Measurements from ENCODE around the gene EYA4. TPM values are rescaled to one million over a fixed set of nuclear protein-coding genes. Genes with fewer than 3 reads are reported as not detected.

The EYA4 gene
- total RNA-seq, 1 experiment from 2014 or later: not detected

- ChIA-PET POLR2A (no interaction called here), CTCF (no interaction called here)
- Histone ChIP-seq H3K27ac (ENCODE audit: low read length) (no peak overlapping the region), H3K4me1 (ENCODE audit: control insufficient read depth, insufficient read depth, low read length) (no peaks in the 10 kb centered on the region), H3K9me3 (ENCODE audit: control insufficient read depth, insufficient read depth, low read depth, low read length) (no peaks in the 10 kb centered on the region), H3K4me3 (ENCODE audit: low read depth in 2 of 2, low read length in 2 of 2) (no peak overlapping the region), H3K27me3 (ENCODE audit: control insufficient read depth, insufficient read depth, low read length) (no peaks in the 10 kb centered on the region), H3K36me3 (ENCODE audit: control insufficient read depth, insufficient read depth, low read length) (no peaks in the 10 kb centered on the region)
- TF ChIP-seq SIN3A (IDR thresholded peaks at IDR 0.05; ENCODE audit: borderline replicate concordance, insufficient read depth, low read depth, low read length): no peak
- no peak for TF ChIP-seq REST (IDR thresholded peaks at IDR 0.05; ENCODE audit: insufficient read depth in 1 of 2, low read depth in 2 of 2, low read length in 1 of 2)
- no peak for TF ChIP-seq POLR2AphosphoS5 (IDR thresholded peaks at IDR 0.05; ENCODE audit: low read depth, low read length)
- TF ChIP-seq, protein P1, sequence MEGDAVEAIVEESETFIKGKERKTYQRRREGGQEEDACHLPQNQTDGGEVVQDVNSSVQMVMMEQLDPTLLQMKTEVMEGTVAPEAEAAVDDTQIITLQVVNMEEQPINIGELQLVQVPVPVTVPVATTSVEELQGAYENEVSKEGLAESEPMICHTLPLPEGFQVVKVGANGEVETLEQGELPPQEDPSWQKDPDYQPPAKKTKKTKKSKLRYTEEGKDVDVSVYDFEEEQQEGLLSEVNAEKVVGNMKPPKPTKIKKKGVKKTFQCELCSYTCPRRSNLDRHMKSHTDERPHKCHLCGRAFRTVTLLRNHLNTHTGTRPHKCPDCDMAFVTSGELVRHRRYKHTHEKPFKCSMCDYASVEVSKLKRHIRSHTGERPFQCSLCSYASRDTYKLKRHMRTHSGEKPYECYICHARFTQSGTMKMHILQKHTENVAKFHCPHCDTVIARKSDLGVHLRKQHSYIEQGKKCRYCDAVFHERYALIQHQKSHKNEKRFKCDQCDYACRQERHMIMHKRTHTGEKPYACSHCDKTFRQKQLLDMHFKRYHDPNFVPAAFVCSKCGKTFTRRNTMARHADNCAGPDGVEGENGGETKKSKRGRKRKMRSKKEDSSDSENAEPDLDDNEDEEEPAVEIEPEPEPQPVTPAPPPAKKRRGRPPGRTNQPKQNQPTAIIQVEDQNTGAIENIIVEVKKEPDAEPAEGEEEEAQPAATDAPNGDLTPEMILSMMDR (IDR thresholded peaks at IDR 0.05): no peak
- no peak for TF ChIP-seq TCF7L2 (IDR thresholded peaks at IDR 0.05; ENCODE audit: low read depth, low read length)
- intact Hi-C loops (cut with micrococcal nuclease; ENCODE audit: unreplicated experiment): no loop called here
- ATAC-seq: no peak
- no TSS peak for BruUV-seq (replicated peaks)
- in situ Hi-C loops (cut with HindIII; ENCODE audit: low pct_unique_long_range_greater_than_20kb, low sequenced_read_pairs): no loop called here
- no peak for DNase-seq (ENCODE audit: low read depth, low spot score)
Observed at GRCh38 chr6:133463790-133464189, 222.6 kb downstream of the EYA4 start.

DNA sequence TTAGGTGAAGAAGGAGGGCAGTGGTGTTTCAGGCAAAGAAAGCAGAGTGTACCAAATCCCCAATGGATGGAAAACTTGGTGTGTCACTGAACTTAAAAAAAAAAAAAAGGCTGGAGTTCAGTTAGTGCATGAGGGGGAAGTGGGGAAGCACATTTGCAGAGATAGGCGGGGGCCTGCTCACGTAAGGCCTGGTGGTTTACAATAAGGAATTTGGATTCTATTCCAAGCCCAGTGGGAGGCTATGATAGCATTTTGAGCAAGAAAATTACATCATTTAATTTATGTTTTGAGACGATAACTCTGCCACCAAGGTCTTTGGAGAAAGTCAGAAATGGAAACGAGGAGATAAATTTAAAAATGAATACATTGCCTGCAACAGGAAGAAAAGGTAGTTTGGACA lies 225.5 kb downstream of the EYA4 start:
- TF ChIP-seq, protein P1 (IDR thresholded peaks at IDR 0.05): no peak
- TF ChIP-seq POLR2AphosphoS5 (IDR thresholded peaks at IDR 0.05; ENCODE audit: low read depth, low read length) (no peak), SIN3A (IDR thresholded peaks at IDR 0.05; ENCODE audit: borderline replicate concordance, insufficient read depth, low read depth, low read length) (no peak), REST (IDR thresholded peaks at IDR 0.05; ENCODE audit: insufficient read depth in 1 of 2, low read depth in 2 of 2, low read length in 1 of 2) (no peak), TCF7L2 (IDR thresholded peaks at IDR 0.05; ENCODE audit: low read depth, low read length) (no peak)
- Histone ChIP-seq H3K9me3 (ENCODE audit: control insufficient read depth, insufficient read depth, low read depth, low read length) (no peaks in the 10 kb centered on the region), H3K36me3 (ENCODE audit: control insufficient read depth, insufficient read depth, low read length) (no peaks in the 10 kb centered on the region), H3K4me3 (ENCODE audit: low read depth in 2 of 2, low read length in 2 of 2) (no peak overlapping the region), H3K27me3 (ENCODE audit: control insufficient read depth, insufficient read depth, low read length) (no peaks in the 10 kb centered on the region), H3K27ac (ENCODE audit: low read length) (no peak overlapping the region), H3K4me1 (ENCODE audit: control insufficient read depth, insufficient read depth, low read length) (no peaks in the 10 kb centered on the region)
- ATAC-seq (no peak), DNase-seq (ENCODE audit: low read depth, low spot score) (no peak)
- BruUV-seq (replicated peaks): no TSS peak
- in situ Hi-C loops (cut with HindIII; ENCODE audit: low pct_unique_long_range_greater_than_20kb, low sequenced_read_pairs) (no loop called here), intact Hi-C loops (cut with micrococcal nuclease; ENCODE audit: unreplicated experiment) (no loop called here)
- POLR2A ChIA-PET: no interaction called here
- CTCF ChIA-PET: no interaction called here

Data from Panc1 (cell line).